Right atrium auricular region (tissue), 2 donors: ENCODE measurements around the gene IZUMO2. TPM values are rescaled to one million over a fixed set of nuclear protein-coding genes. Genes with fewer than 3 reads are reported as not detected.

Source experiments
- DNase-seq: peaks from one replicate; pipeline ENCODE4 v3.0.0-alpha.2; 2019; ENCODE audit warnings: low spot score
- H3K27ac ChIP-seq, 2 donors: fragments of 200-600 bp; sonication (generic); 1 replicate in 1 of 2; 2 replicates in 1 of 2; pipeline ENCODE4 v1.5.1; 2016 to 2019
- H3K27me3 ChIP-seq, 2 donors: fragments of 200-600 bp; sonication (generic); one replicate each; pipeline versions ENCODE4 v1.5.1 to v1.6.0; 2017 to 2019
- H3K36me3 ChIP-seq: fragments of 200-600 bp; sonication (generic); one replicate; pipeline ENCODE4 v1.5.1; 2016
- H3K4me1 ChIP-seq, 2 donors: fragments of 200-600 bp; sonication (generic); one replicate each; pipeline versions ENCODE4 v1.5.1 to v1.6.0; 2017 to 2019
- H3K4me3 ChIP-seq, 2 donors: fragments of 200-600 bp; sonication (generic); 1 replicate in 1 of 2; 2 replicates in 1 of 2; pipeline ENCODE4 v1.5.1; 2017 to 2019; ENCODE audit warnings: mild to moderate bottlenecking in 1 of 2, moderate library complexity in 1 of 2
- H3K9me3 ChIP-seq, 2 donors: fragments of 200-600 bp; sonication (generic); one replicate each; pipeline ENCODE4 v1.5.1; 2019
- CTCF ChIP-seq, 2 donors: fragments of 200-600 bp; sonication (generic); IDR thresholded peaks; one replicate each; pipeline ENCODE4 v1.5.1; 2019; ENCODE audit warnings: antibody characterized with exemption in 2 of 2
- total RNA-seq, 2 donors: library from RNA; depleted of rRNA; stranded (reverse); fragments of >200 nt; gene quantifications; one replicate each; pipeline ENCODE4 v1.1.0, GENCODE V29; 2016

Gene IZUMO2
- total RNA-seq, 2 donors from 2014 or later: not detected

GRCh38 chr19:50199259-50199555 lies 36.1 kb upstream of the IZUMO2 start:
- peak overlapping the region; percentile 78 to 85 for H3K27ac ChIP-seq
- TF ChIP-seq CTCF (IDR thresholded peaks at IDR 0.05): no peak
- H3K4me3 ChIP-seq: no peak overlapping the region
- H3K27me3 ChIP-seq: no peaks in the 10 kb centered on the region
- H3K4me1 ChIP-seq: peaks cover 0 to 31% of the 10 kb centered on the region in 2 donors
- no peaks in the 10 kb centered on the region for H3K9me3 ChIP-seq
- no peak for DNase-seq
- H3K36me3 ChIP-seq: no peaks in the 10 kb centered on the region

GRCh38 chr19:50198431-50199258 lies 35.6 kb upstream of the IZUMO2 start:
- no peak overlapping the region for H3K4me3 ChIP-seq
- no peak for DNase-seq
- peak overlapping the region; percentile 78 to 85 for H3K27ac ChIP-seq
- H3K27me3 ChIP-seq: no peaks in the 10 kb centered on the region
- H3K4me1 ChIP-seq: peaks cover 0 to 28% of the 10 kb centered on the region in 2 donors
- no peaks in the 10 kb centered on the region for H3K9me3 ChIP-seq
- H3K36me3 ChIP-seq: no peaks in the 10 kb centered on the region
- no peak for TF ChIP-seq CTCF (IDR thresholded peaks at IDR 0.05)

GRCh38 chr19:50197348-50197747 lies 34.3 kb upstream of the IZUMO2 start:
- no peaks in the 10 kb centered on the region for H3K9me3 ChIP-seq
- DNase-seq: no peak
- H3K27me3 ChIP-seq: no peaks in the 10 kb centered on the region
- peaks cover 0 to 19% of the 10 kb centered on the region in 2 donors for H3K4me1 ChIP-seq
- H3K36me3 ChIP-seq: no peaks in the 10 kb centered on the region
- no peak overlapping the region for H3K4me3 ChIP-seq
- no peak for TF ChIP-seq CTCF (IDR thresholded peaks at IDR 0.05)
- no peak overlapping the region for H3K27ac ChIP-seq

GRCh38 chr19:50196322-50196932 lies 33.3 kb upstream of the IZUMO2 start:
- DNase-seq: no peak
- no peak overlapping the region for H3K27ac ChIP-seq
- no peaks in the 10 kb centered on the region for H3K27me3 ChIP-seq
- H3K4me1 ChIP-seq: peaks cover 0 to 23% of the 10 kb centered on the region in 2 donors
- no peaks in the 10 kb centered on the region for H3K9me3 ChIP-seq
- no peak for TF ChIP-seq CTCF (IDR thresholded peaks at IDR 0.05)
- H3K36me3 ChIP-seq: no peaks in the 10 kb centered on the region
- no peak overlapping the region for H3K4me3 ChIP-seq

GRCh38 chr19:50195224-50195623 lies 32.1 kb upstream of the IZUMO2 start:
- H3K36me3 ChIP-seq: no peaks in the 10 kb centered on the region
- no peak for DNase-seq
- no peak for TF ChIP-seq CTCF (IDR thresholded peaks at IDR 0.05)
- no peaks in the 10 kb centered on the region for H3K9me3 ChIP-seq
- H3K27ac ChIP-seq: no peak overlapping the region
- H3K4me1 ChIP-seq: peaks cover 0 to 25% of the 10 kb centered on the region in 2 donors
- no peaks in the 10 kb centered on the region for H3K27me3 ChIP-seq
- no peak overlapping the region for H3K4me3 ChIP-seq
